Esophagus muscularis mucosa (tissue), 4 donors: ENCODE measurements around the gene NPEPL1.

Experiments
- EP300 ChIP-seq: sonication (generic); formaldehyde crosslinking; IDR thresholded peaks from one replicate; pipeline ENCODE4 v1.6.1; 2017; ENCODE audit warnings: antibody characterized with exemption
- POLR2A ChIP-seq: fragments of 450-650 bp; IDR thresholded peaks from one replicate; pipeline ENCODE4 v1.6.1; 2017; ENCODE audit warnings: antibody characterized with exemption, moderate library complexity, mild to moderate bottlenecking, low read depth
- POLR2AphosphoS5 ChIP-seq, 2 donors: sonication (generic); formaldehyde crosslinking; IDR thresholded peaks; one replicate each; pipeline ENCODE4 v1.6.1; 2017; ENCODE audit warnings: antibody characterized with exemption in 2 of 2
- TF ChIP-seq, protein P1 (sequence below), 3 experiments: fragments of 200-600 bp in 2 of 3; fragments of 450-650 bp in 1 of 3; sonication (generic) in 2 of 3; IDR thresholded peaks; one replicate each; pipeline ENCODE4 v1.5.1; 2017 to 2019; ENCODE audit warnings: antibody characterized with exemption in 3 of 3, mild to moderate bottlenecking in 2 of 3, moderate library complexity in 1 of 3

DNA sequence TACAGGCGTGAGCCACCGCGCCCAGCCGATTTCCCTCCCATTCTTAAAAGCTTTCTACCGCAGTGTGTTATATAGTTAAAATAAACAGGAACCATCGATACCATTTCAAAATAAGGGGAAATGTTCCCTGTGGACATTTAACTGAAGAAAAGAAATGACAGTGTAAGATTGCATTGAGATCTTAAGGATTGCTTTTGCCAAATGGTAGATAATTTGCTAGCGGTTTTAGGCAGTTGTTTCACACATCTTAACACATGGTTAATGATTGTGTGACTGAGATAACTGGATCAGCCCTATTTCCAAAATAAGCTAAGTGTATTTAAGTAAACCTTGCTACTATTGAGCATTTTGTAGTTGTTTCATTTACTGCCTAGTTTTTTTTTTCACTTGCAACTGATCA lies 25.9 kb upstream of the NPEPL1 start:
- no peak for TF ChIP-seq POLR2A
- TF ChIP-seq, protein P1, sequence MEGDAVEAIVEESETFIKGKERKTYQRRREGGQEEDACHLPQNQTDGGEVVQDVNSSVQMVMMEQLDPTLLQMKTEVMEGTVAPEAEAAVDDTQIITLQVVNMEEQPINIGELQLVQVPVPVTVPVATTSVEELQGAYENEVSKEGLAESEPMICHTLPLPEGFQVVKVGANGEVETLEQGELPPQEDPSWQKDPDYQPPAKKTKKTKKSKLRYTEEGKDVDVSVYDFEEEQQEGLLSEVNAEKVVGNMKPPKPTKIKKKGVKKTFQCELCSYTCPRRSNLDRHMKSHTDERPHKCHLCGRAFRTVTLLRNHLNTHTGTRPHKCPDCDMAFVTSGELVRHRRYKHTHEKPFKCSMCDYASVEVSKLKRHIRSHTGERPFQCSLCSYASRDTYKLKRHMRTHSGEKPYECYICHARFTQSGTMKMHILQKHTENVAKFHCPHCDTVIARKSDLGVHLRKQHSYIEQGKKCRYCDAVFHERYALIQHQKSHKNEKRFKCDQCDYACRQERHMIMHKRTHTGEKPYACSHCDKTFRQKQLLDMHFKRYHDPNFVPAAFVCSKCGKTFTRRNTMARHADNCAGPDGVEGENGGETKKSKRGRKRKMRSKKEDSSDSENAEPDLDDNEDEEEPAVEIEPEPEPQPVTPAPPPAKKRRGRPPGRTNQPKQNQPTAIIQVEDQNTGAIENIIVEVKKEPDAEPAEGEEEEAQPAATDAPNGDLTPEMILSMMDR (IDR thresholded peaks at IDR 0.05), result no peak
- TF ChIP-seq EP300, result no peak
- no peak for TF ChIP-seq POLR2AphosphoS5 (IDR thresholded peaks at IDR 0.05)
